ENCODE data around the gene ABCA9. TPM values are rescaled to one million over a fixed set of nuclear protein-coding genes. Genes with fewer than 3 reads are reported as not detected.

ABCA9 gene
- total and polyA plus RNA-seq, 9 of the 15 experiments (the other 6 are each of a cell fraction or from before 2014, with no cell fraction given), result 0.04 TPM; not detected in 8

DNA sequence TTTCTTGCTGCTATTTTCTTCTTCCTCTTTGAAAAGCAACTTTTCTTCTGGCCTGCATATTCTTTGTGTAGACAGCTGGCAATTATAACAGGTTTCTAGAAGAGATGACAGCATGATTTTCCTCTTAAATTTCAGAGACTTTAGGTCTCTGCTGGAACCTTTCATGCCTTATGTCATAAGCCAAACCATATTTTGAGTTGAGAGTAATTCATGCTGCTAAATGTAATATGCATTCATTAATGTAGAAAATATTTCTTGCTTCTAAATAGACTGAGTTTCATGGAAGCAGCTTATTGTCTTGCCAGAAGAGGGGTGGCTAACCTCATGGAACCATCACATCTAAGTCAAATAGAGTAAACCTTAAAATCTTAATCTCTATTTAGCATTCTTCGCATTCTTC lies 25.9 kb upstream of the ABCA9 start:
- no peak overlapping the region for H3K4me2 ChIP-seq (ENCODE audit: insufficient read depth, low read length)
- H2AFZ ChIP-seq (ENCODE audit: low read depth, low read length), result no peak overlapping the region
- H3K9me3 ChIP-seq (replicated peaks; ENCODE audit: control insufficient read depth, insufficient read depth, low read depth, low read length), result peaks cover 21% of the 10 kb centered on the region
- in situ Hi-C loops (cut with MboI), result no loop called here
- intact Hi-C loops (cut with micrococcal nuclease), result no loop called here
- WGBS (ENCODE audit: insufficient coverage, low coverage, missing lambda C conversion rate), result 91% methylated on average over 1 of the region's 1 CpG
- no peak for ATAC-seq
- no peak overlapping the region for H3K27ac ChIP-seq (ENCODE audit: extremely low read depth, low read depth, low read length)
- no peaks in the 10 kb centered on the region for H3K9me1 ChIP-seq (ENCODE audit: control insufficient read depth, insufficient read depth, low read length)
- H3K79me2 ChIP-seq (ENCODE audit: control insufficient read depth, insufficient read depth, low read length), result no peaks in the 10 kb centered on the region
- no peak overlapping the region for H3K9ac ChIP-seq (ENCODE audit: insufficient read depth in 1 of 2, low read depth in 2 of 2, low read length in 2 of 2)
- CTCF ChIA-PET (ENCODE audit: low intra/inter-chr PET ratio), result no interaction called here
- H3K27me3 ChIP-seq (ENCODE audit: control insufficient read depth in 2 of 2, insufficient read depth in 2 of 2, low read length in 2 of 2), result no peaks in the 10 kb centered on the region
- no peak overlapping the region for H3K4me3 ChIP-seq
- peaks cover 0 to 2% of the 10 kb centered on the region in 2 experiments; a peak in 2 of 5 replicates for H3K4me1 ChIP-seq (replicated peaks in 1 of 2; ENCODE audit: control insufficient read depth in 2 of 2, insufficient read depth in 2 of 2, low read length in 2 of 2)
- DNase-seq (ENCODE audit: extremely low read depth in 1 of 4, low spot score in 3 of 4), result no peak
- H3K36me3 ChIP-seq (ENCODE audit: control insufficient read depth, insufficient read depth, low read length), result peaks cover 4% of the 10 kb centered on the region; the same call in 2 of the 3 replicates
- H4K20me1 ChIP-seq (replicated peaks; ENCODE audit: control insufficient read depth, insufficient read depth, low read length), result no peaks in the 10 kb centered on the region
- BruUV-seq (replicated peaks), result no TSS peak
- TF ChIP-seq, protein P1, sequence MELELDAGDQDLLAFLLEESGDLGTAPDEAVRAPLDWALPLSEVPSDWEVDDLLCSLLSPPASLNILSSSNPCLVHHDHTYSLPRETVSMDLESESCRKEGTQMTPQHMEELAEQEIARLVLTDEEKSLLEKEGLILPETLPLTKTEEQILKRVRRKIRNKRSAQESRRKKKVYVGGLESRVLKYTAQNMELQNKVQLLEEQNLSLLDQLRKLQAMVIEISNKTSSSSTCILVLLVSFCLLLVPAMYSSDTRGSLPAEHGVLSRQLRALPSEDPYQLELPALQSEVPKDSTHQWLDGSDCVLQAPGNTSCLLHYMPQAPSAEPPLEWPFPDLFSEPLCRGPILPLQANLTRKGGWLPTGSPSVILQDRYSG (tag; conservative IDR thresholded peaks at IDR 0.05; ENCODE audit: low read depth), result no peak
- TF ChIP-seq CBFB (CRISPR knock-in tag; IDR thresholded peaks at IDR 0.05), result no peak
- POLR2A ChIA-PET, result no interaction called here
- FAIRE-seq, result no peak

DNA sequence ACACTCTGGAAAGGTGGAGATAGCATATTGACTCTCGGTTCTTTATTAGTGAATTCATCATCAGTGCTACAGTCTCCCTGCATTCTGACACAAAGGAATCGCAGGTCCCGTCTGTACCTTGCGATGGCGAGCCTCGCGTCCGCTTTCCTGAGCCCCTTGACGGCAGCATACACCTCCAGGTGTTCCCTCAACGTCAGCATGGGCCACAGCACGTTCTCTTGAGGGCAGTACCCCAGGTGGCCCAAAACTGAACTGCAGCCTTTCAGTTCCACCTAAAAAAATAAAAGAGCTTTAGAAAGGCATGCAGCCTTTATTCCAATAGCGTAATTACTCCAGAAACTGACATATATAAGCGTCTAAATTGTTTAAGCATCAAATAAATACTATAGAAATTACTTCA lies 24.2 kb upstream of the ABCA9 start:
- peak overlapping the region; percentile 58 for H2AFZ ChIP-seq (ENCODE audit: low read depth, low read length)
- peak; percentile 25 to 48 (median 47); a peak in 5 of 6 replicates for TF ChIP-seq CTCF (IDR thresholded peaks at IDR 0.05 in 2 of 3, conservative IDR thresholded peaks at IDR 0.05 in 1 of 3; ENCODE audit: insufficient read depth in 2 of 3, low read depth in 1 of 3, low read length in 3 of 3)
- no peak for TF ChIP-seq TCF3 (CRISPR knock-in tag; IDR thresholded peaks at IDR 0.05)
- TF ChIP-seq, protein P2, sequence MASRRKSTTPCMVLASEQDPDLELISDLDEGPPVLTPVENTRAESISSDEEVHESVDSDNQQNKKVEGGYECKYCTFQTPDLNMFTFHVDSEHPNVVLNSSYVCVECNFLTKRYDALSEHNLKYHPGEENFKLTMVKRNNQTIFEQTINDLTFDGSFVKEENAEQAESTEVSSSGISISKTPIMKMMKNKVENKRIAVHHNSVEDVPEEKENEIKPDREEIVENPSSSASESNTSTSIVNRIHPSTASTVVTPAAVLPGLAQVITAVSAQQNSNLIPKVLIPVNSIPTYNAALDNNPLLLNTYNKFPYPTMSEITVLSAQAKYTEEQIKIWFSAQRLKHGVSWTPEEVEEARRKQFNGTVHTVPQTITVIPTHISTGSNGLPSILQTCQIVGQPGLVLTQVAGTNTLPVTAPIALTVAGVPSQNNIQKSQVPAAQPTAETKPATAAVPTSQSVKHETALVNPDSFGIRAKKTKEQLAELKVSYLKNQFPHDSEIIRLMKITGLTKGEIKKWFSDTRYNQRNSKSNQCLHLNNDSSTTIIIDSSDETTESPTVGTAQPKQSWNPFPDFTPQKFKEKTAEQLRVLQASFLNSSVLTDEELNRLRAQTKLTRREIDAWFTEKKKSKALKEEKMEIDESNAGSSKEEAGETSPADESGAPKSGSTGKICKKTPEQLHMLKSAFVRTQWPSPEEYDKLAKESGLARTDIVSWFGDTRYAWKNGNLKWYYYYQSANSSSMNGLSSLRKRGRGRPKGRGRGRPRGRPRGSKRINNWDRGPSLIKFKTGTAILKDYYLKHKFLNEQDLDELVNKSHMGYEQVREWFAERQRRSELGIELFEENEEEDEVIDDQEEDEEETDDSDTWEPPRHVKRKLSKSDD (conservative IDR thresholded peaks at IDR 0.05; ENCODE audit: low read length), result no peak
- TF ChIP-seq KLF10 (CRISPR knock-in tag; IDR thresholded peaks at IDR 0.05), result no peak
- peak in 1 of 2 experiments; percentile 10 for TF ChIP-seq E2F6 (IDR thresholded peaks at IDR 0.05; ENCODE audit: borderline replicate concordance in 1 of 2, extremely low read depth in 1 of 2, insufficient read depth in 1 of 2, insufficient read length in 1 of 2, low read depth in 1 of 2, low read length in 1 of 2, poor library complexity in 1 of 2, severe bottlenecking in 1 of 2)

More for the DNA sequence above, 24.2 kb upstream of the ABCA9 start:
- no peaks in the 10 kb centered on the region for H3K79me2 ChIP-seq (ENCODE audit: control insufficient read depth, insufficient read depth, low read length)
- H3K9me3 ChIP-seq (replicated peaks; ENCODE audit: control insufficient read depth, insufficient read depth, low read depth, low read length), result peaks cover 15% of the 10 kb centered on the region
- ChIA-PET POLR2A (no interaction called here), CTCF (ENCODE audit: low intra/inter-chr PET ratio) (no interaction called here)
- intact Hi-C loops (cut with micrococcal nuclease) (no loop called here), in situ Hi-C loops (cut with MboI) (no loop called here)
- no peak overlapping the region for H3K4me3 ChIP-seq
- FAIRE-seq (peak; percentile 44), DNase-seq (ENCODE audit: extremely low read depth in 1 of 4, low spot score in 3 of 4) (peak in 2 of 4 experiments; percentile 22 to 23), ATAC-seq (peak; percentile 76)
- H3K9ac ChIP-seq (ENCODE audit: insufficient read depth in 1 of 2, low read depth in 2 of 2, low read length in 2 of 2), result no peak overlapping the region
- 70% methylated on average over 13 of the region's 13 CpGs for WGBS (ENCODE audit: insufficient coverage, low coverage, missing lambda C conversion rate)
- peaks cover 0 to 2% of the 10 kb centered on the region in 2 experiments; a peak in 2 of 5 replicates for H3K4me1 ChIP-seq (replicated peaks in 1 of 2; ENCODE audit: control insufficient read depth in 2 of 2, insufficient read depth in 2 of 2, low read length in 2 of 2)
- H4K20me1 ChIP-seq (replicated peaks; ENCODE audit: control insufficient read depth, insufficient read depth, low read length), result no peaks in the 10 kb centered on the region
- no peaks in the 10 kb centered on the region for H3K9me1 ChIP-seq (ENCODE audit: control insufficient read depth, insufficient read depth, low read length)
- no peak overlapping the region for H3K4me2 ChIP-seq (ENCODE audit: insufficient read depth, low read length)
- H3K27me3 ChIP-seq (ENCODE audit: control insufficient read depth in 2 of 2, insufficient read depth in 2 of 2, low read length in 2 of 2), result no peaks in the 10 kb centered on the region
- no peaks in the 10 kb centered on the region for H3K36me3 ChIP-seq (ENCODE audit: control insufficient read depth, insufficient read depth, low read length)
- no peak overlapping the region for H3K27ac ChIP-seq (ENCODE audit: extremely low read depth, low read depth, low read length)
- BruUV-seq (replicated peaks), result no TSS peak
